Sigmoid colon (tissue), 7 donors: ENCODE results near the gene ZNF407. TPM values are rescaled to one million over a fixed set of nuclear protein-coding genes. Genes with fewer than 3 reads are reported as not detected.

ENCODE experiments used
- DNase-seq: peaks from one replicate; pipeline ENCODE4 v3.0.0-alpha.2; 2019
- H3K27ac ChIP-seq, 4 donors: fragments of 200-600 bp; sonication (generic); one replicate each; pipeline ENCODE4 v1.5.1; 2016 to 2019; ENCODE audit warnings: mild to moderate bottlenecking in 1 of 4
- H3K27me3 ChIP-seq, 3 donors: fragments of 200-600 bp; sonication (generic); one replicate each; pipeline ENCODE4 v1.5.1; 2019; ENCODE audit warnings: mild to moderate bottlenecking in 1 of 3
- H3K36me3 ChIP-seq, 4 donors: fragments of 200-600 bp; sonication (generic); one replicate each; pipeline ENCODE4 v1.5.1; 2016 to 2019
- H3K4me1 ChIP-seq, 4 donors: fragments of 200-600 bp; sonication (generic); one replicate each; pipeline ENCODE4 v1.5.1; 2017 to 2019
- H3K4me3 ChIP-seq, 4 donors: fragments of 200-600 bp; sonication (generic); one replicate each; pipeline ENCODE4 v1.5.1; 2017 to 2019; ENCODE audit warnings: mild to moderate bottlenecking in 2 of 4, moderate library complexity in 1 of 4
- H3K9me3 ChIP-seq, 4 donors: fragments of 200-600 bp in 3 of 4; sonication (generic) in 3 of 4; one replicate each; pipeline versions ENCODE4 v1.5.1 to v1.6.1; 2013 to 2019
- CTCF ChIP-seq, 4 experiments: fragments of 450-650 bp in 3 of 4; fragments of 200-600 bp in 1 of 4; IDR thresholded peaks; one replicate each; pipeline ENCODE4 v1.5.1; 2016 to 2019; ENCODE audit warnings: antibody characterized with exemption in 4 of 4, mild to moderate bottlenecking in 3 of 4, moderate library complexity in 2 of 4
- EP300 ChIP-seq, 4 donors: sonication (generic); formaldehyde crosslinking; IDR thresholded peaks; one replicate each; pipeline ENCODE4 v1.6.1; 2017; ENCODE audit warnings: antibody characterized with exemption in 4 of 4
- POLR2A ChIP-seq, 2 donors: fragments of 450-650 bp; IDR thresholded peaks; one replicate each; pipeline ENCODE4 v1.6.1; 2016; ENCODE audit warnings: antibody characterized with exemption in 2 of 2, mild to moderate bottlenecking in 2 of 2, moderate library complexity in 2 of 2
- POLR2AphosphoS5 ChIP-seq, 4 donors: sonication (generic); formaldehyde crosslinking; IDR thresholded peaks; one replicate each; pipeline ENCODE4 v1.6.1; 2017; ENCODE audit warnings: antibody characterized with exemption in 4 of 4
- WGBS, 2 donors: extraction: QIAGEN DNeasy Blood & Tissue Kit; methylation state at CpG; one replicate each; pipeline ENCODE4 v1.1.7; 2013; 5-methylcytosine and 5-hydroxymethylcytosine counted together
- intact Hi-C: fragments of 100-400 bp; cut with DNase I; formaldehyde crosslinking; loops from one replicate; pipeline ENCODE4 v1.15.1; 2023
- polyA plus RNA-seq, 3 donors: library from polyadenylated mRNA; stranded (reverse); fragments of 200-250 nt; gene quantifications; one replicate each; pipeline ENCODE4 v1.2.3, GENCODE V29; 2013
- total RNA-seq, 4 donors: library from RNA; depleted of rRNA; stranded (reverse); fragments of >200 nt; gene quantifications; one replicate each; pipeline ENCODE4 v1.1.0, GENCODE V29; 2016
- donor health status: healthy with polysubstance abuse.
- donor health status: Bipolar disorder and iron deficiency.
- donor health status: healthy.

Gene ZNF407
- total and polyA plus RNA-seq, 7 donors: 1.4 to 19.8 (median 16.3) TPM

- WGBS, 2 donors: 97% methylated on average over 9 of the region's 9 CpGs
- H3K9me3 ChIP-seq: no peaks in the 10 kb centered on the region
- peaks cover 0 to 33% (median 15%) of the 10 kb centered on the region in 4 donors for H3K4me1 ChIP-seq
- intact Hi-C loops: no loop called here
- H3K27me3 ChIP-seq: no peaks in the 10 kb centered on the region
- no peak for TF ChIP-seq POLR2AphosphoS5 (IDR thresholded peaks at IDR 0.05)
- no peak for TF ChIP-seq EP300 (IDR thresholded peaks at IDR 0.05)
- no peak for TF ChIP-seq CTCF (IDR thresholded peaks at IDR 0.05)
- TF ChIP-seq POLR2A (IDR thresholded peaks at IDR 0.05): no peak
- no peak overlapping the region for H3K27ac ChIP-seq
- no peaks in the 10 kb centered on the region for H3K36me3 ChIP-seq
- no peak overlapping the region for H3K4me3 ChIP-seq
- DNase-seq: no peak
These were observed 198.1 kb downstream of the ZNF407 start for GRCh38 chr18:74795751-74796150.

GRCh38 chr18:74796211-74796610 is 198.5 kb downstream of the ZNF407 start:
- 94 to 95% methylated on average over 4 of the region's 4 CpGs for WGBS, 2 donors
- no peaks in the 10 kb centered on the region for H3K36me3 ChIP-seq
- no peak for TF ChIP-seq POLR2AphosphoS5 (IDR thresholded peaks at IDR 0.05)
- TF ChIP-seq EP300 (IDR thresholded peaks at IDR 0.05): no peak
- no peak for TF ChIP-seq CTCF (IDR thresholded peaks at IDR 0.05)
- TF ChIP-seq POLR2A (IDR thresholded peaks at IDR 0.05): no peak

GRCh38 chr18:74796841-74797576 is 199.3 kb downstream of the ZNF407 start:
- intact Hi-C loops: no loop called here
- no peaks in the 10 kb centered on the region for H3K27me3 ChIP-seq
- H3K4me3 ChIP-seq: peak overlapping the region in 2 of 4 donors; percentile 13 to 26
- WGBS, 2 donors: 37 to 60% methylated on average over 7 of the region's 7 CpGs
- no peak for DNase-seq
- peaks cover 0 to 33% (median 15%) of the 10 kb centered on the region in 4 donors for H3K4me1 ChIP-seq
- H3K27ac ChIP-seq: peak overlapping the region; percentile 15 to 75 (median 69)
- no peaks in the 10 kb centered on the region for H3K36me3 ChIP-seq
- no peaks in the 10 kb centered on the region for H3K9me3 ChIP-seq
- TF ChIP-seq EP300 (IDR thresholded peaks at IDR 0.05) (peak in 1 of 4 donors; percentile 31), POLR2A (IDR thresholded peaks at IDR 0.05) (no peak), POLR2AphosphoS5 (IDR thresholded peaks at IDR 0.05) (peak in 3 of 4 donors; percentile 26 to 63 (median 33)), CTCF (IDR thresholded peaks at IDR 0.05) (no peak)

More at GRCh38 chr18:74796211-74796610, 198.5 kb downstream of the ZNF407 start:
- Histone ChIP-seq H3K4me3 (no peak overlapping the region), H3K4me1 (peaks cover 0 to 33% (median 15%) of the 10 kb centered on the region in 4 donors), H3K9me3 (no peaks in the 10 kb centered on the region), H3K27me3 (no peaks in the 10 kb centered on the region), H3K27ac (peak overlapping the region in 2 of 4 donors; percentile 75)
- intact Hi-C loops: no loop called here
- DNase-seq: no peak

- Histone ChIP-seq H3K36me3 (no peaks in the 10 kb centered on the region), H3K4me1 (peaks cover 0 to 33% (median 15%) of the 10 kb centered on the region in 4 donors), H3K9me3 (no peaks in the 10 kb centered on the region), H3K27ac (peak overlapping the region in 3 of 4 donors; percentile 63 to 75 (median 75)), H3K4me3 (peak overlapping the region in 1 of 4 donors; percentile 26), H3K27me3 (no peaks in the 10 kb centered on the region)
- 81 to 86% methylated on average over 6 of the region's 6 CpGs for WGBS, 2 donors
- intact Hi-C loops: no loop called here
- no peak for TF ChIP-seq POLR2A (IDR thresholded peaks at IDR 0.05)
- TF ChIP-seq CTCF (IDR thresholded peaks at IDR 0.05): no peak
- TF ChIP-seq EP300 (IDR thresholded peaks at IDR 0.05): no peak
- TF ChIP-seq POLR2AphosphoS5 (IDR thresholded peaks at IDR 0.05): no peak
- DNase-seq: no peak
These were observed 200.0 kb downstream of the ZNF407 start for GRCh38 chr18:74797577-74798151.
